NCI-H2107 (cell line): ENCODE data around the gene CYP27C1.
"Not testable (repeated sequence)": the region's sequence is repeated elsewhere in the genome, so short reads cannot be mapped to it uniquely, and the experiment has no call there.

Experiments used
- DNase-seq: peaks from one replicate; lab custom pipeline; 2025; lab: John Stamatoyannopoulos, UW

Gene CYP27C1

DNA sequence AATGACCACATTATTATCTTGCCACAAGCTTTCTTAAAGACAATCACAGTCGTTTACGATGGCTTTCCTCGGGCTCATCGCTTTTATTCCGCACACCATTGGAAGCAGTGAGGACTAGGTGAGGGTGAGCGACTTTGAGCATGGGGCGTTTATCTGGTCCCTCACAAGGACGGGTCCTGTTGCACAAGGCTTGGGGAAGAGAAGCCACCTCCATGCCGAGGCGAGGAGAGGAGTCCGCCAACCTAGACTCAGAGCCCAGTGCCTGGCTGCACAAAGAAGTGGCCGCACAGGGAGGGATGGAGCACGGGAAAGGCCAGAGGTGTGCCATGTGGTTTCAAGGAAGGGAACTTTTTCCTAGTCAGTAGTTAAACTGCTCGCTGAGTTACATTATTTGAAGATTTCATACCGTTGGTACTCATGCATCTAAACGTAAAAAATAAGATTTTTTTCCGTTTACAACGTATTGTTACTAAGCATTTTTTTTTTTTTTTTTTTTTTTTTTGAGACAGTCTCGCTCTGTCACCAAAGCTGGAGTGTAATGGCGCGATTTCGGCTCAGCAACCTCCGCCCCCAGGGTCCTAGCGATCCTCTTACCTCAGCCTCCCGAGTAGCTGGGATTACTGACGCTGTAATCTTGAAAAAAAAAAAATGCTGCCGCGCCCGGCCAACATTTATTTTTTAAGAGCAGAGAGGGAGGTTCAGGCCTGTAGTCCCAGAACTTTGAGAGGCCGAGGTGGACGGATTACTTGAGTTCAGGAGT, 849 bp upstream of the CYP27C1 start:
- DNase-seq, result no peak

- DNase-seq, result no peak
These were observed 678 bp downstream of the CYP27C1 start for GRCh38 chr2:127219171-127220070.

DNA sequence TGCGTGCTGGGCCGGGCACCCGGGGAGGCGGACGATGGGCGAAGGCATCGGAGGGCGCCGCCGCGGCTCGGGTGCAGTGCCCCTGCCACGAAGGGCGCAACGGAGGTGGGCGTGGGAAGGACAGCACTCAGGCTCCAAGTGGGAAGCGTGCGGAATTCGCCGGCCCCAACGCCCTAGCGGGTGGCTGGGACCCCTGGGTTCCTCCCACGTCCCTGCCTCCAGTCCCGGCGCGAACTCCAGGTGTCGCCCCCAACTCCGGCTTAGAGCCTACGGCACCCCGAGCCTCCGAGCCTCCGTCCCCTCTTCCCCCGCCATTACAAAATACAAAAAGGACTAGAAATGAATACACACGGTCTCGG, 1.3 kb downstream of the CYP27C1 start:
- DNase-seq, result no peak

- no peak for DNase-seq
These were observed 2.4 kb downstream of the CYP27C1 start for GRCh38 chr2:127217470-127218325.

GRCh38 chr2:127216593-127216992, 3.5 kb downstream of the CYP27C1 start:
- DNase-seq, result no peak

DNA sequence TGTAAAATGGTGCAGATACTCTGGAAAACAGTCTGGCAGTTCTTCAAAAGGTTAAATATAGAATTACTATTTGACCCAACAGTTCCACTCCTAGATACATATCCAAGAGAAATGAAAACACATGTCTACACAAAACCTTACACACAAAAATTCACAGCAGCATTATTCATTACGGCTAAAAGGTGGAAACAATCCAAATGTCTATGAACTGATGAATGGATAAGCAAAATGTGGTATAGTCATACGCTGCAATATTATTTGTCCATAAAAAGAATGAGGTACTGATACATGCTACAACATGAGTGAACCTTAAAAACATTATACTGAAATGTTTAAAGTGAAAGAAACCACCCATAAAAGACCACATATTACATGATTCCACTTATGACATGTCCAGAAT, 4.0 kb downstream of the CYP27C1 start:
- DNase-seq, result no peak

DNA sequence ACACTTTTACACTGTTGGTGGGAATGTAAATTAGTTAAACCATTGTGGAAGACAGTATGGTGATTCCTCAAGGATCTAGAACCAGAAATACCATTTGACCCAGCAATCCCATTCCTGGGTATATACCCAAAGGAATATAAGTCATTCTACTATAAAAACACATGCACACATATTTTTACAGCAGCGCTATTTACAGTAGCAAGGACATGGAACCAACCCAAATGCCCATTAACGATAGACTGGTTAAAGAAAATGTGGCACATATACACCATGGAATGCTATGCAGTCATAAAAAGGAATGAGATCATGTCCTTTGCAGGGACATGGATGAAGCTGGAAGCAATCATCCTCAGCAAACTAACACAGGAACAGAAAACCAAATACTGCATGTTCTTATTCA, 5.9 kb downstream of the CYP27C1 start:
- not testable (repeated sequence) for DNase-seq

DNA sequence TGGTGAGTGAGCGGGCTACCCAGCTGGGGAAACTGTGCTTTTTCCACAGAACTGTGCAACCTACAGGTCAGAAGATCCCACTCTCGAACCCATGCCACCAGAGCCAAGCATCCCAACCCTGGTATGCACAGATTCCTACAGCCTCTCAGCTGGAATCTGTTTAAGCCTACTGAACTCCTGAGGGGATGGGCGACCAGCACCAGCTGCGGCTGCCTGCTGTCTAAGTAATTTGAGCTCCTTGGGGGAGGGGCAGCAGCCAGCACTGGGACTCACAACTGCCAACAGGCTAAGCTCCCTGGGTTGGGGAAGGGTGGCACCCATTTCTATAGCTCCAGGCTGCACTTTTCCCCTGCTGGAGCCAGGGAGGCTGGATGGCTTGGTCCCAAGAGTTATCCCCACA, 11.8 kb downstream of the CYP27C1 start:
- peak; percentile 75 for DNase-seq

DNA sequence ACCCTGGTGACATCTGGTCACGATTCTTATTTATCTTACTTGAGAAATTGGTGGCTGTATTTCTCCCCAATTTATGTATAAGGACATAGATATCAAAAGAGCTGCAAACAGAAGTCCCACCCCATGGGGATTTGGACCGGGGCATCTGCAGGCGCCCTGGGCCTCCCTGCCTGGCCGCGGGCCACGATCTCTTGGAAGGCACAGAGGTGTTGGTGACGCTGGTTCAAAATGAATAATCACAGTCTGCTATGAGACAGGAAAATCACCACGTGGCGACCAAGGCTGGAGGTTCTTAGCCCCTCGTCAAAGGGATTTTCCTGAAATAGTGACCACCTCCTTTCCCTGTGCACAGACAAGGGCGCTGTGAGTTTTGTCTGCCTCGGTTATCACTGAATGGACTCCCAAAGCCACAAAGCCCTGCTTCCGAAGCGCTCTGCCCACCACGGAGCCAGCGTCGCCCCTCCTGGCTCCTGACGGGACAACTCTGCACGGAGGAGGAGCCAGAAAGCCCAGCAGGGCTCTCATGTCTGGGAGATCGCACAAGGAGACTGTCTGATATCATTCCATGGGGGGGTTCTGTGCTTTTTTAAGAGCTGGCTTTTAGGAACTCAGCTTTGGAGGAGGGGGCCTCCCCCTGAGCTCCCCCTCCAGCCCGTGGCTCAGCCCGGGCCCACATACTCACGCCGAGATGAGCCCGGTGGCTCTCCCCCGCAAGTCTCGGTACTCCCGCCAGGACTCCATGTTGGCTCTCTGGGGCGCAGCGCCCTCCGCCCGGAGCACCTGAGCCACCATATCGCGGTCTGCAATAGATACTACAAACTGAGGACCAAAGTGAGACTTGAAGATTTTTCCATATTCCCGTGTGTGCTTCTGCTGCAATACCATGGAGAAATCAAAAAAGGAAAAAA, 14.6 kb downstream of the CYP27C1 start:
- no peak for DNase-seq

GRCh38 chr2:127201452-127201851, 18.6 kb downstream of the CYP27C1 start:
- DNase-seq, result no peak

- DNase-seq, result no peak
These were observed 19.1 kb downstream of the CYP27C1 start for GRCh38 chr2:127200962-127201361.

DNA sequence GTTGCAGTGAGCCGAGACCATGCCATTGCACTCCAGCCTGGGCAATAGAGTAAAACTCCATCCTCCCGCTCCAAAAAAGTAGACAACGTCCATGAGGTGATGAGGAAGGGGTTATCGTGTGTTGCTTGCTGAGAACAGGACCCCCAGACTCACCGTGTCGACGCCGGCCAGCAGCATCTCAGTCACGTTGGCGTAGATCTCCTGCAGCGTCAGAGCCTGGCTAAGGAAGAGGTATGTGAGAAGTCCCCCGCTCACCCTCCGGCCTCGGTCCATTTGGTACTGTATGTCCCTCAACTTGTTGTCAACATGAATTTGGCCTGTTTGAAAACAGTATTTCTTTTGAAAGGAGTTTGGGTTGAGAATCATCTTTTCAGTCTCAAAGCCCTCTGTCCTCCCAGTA, 20.9 kb downstream of the CYP27C1 start:
- DNase-seq, result no peak

DNA sequence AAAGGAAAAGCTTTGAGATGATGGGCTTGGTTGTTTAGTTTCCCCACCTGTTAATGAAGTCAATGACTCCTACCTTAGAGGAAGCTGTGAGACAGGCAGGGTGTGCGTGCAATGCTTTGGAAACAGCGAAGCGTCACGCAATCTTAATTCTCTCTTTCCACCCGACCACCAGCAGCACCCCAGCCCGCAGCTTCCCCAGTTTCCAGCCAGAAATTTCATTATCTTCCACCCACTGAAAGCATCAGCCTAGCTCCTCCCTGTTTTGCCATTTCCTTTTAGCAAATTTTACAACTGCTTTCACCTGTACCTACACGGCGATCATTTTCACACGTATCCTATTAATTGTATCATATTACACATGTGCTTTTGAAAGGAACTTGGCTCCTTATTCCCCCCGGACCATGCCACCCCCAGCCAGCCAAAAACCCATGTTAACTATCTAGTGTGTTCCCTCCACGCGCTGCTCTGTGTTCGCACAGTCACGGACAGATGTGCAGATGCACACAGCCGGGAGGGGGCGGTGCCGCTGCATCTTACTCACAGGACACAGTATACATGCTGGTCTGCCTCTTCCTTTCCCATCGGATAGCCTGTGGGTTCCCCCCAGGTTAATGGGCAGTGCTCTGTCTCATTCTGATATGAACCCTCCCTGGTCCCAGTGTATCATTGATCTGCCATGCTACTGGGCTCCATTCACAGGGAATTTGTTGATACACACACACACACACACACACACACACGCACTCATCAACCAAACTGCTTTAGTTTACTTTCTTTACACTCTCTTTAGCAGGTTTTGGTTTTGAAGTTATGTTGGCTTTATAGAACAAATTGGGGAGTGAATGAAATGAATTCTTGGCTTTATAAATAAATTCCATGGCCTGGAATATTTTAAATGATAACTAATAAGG, 22.4 kb downstream of the CYP27C1 start:
- peak; percentile 71 for DNase-seq

- DNase-seq, result no peak
These were observed 23.1 kb downstream of the CYP27C1 start for GRCh38 chr2:127196998-127197397.

DNA sequence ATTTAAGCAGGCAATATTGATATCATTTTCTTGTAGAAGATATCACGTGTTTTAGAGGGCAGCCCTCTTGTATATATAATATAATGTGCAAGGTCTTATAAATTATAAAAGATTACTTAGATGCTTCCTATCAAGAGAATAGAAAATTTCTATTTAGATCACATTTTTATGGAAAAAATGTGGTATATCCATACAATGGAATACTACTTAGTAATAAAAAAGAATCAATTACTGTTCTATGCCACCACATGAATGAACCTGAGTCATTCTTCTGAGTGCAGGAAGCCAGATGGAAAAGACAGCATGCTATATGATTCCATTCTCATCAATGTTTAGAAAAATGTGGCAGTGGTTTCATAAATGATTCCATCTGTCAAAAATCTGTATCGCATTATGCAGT, 23.6 kb downstream of the CYP27C1 start:
- DNase-seq, result no peak

DNA sequence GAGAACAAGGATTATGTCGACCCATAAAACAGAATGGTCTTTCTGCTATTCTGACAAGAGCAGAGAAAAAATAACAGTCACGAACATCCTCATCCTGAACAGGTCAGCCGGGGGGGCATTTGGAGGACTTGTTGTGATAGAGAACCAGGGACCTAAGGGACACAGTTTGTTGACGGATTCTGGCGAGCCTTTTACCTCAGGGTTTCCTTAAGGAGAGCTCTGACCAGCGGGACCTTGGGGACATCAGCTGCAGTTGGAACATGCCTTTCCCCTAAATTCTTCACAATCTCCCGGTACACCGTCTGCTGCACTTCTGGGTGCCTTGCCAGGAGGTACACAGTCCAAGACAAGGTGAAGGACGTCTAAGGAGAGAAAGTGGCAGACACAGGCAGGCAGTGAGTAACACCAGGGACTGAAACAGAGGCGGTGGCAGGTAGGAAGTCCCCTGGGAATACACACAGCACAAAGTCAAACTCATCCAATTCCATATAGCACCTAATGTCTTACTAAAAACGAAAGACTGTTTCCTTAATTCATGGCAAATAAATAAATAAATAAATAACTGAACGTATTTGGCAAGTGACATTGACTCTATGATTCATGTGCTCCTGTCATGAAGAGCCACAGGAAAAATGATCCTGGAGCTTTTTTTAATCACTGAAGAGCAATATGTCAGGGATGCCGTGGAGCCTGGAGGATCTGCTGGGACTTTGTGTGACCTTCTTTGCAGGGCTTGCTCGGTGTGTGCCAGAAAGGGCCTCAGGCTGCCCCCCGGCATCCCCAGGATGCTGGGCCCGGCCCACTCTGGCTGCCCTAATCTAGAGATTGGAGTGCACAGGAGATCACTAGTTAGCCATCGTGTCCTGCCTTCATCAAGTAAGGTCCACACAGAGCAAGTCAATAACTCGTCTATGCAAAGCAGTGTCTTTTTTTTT, 24.7 kb downstream of the CYP27C1 start:
- DNase-seq, result no peak

GRCh38 chr2:127194447-127194846, 25.7 kb downstream of the CYP27C1 start:
- DNase-seq, result no peak

DNA sequence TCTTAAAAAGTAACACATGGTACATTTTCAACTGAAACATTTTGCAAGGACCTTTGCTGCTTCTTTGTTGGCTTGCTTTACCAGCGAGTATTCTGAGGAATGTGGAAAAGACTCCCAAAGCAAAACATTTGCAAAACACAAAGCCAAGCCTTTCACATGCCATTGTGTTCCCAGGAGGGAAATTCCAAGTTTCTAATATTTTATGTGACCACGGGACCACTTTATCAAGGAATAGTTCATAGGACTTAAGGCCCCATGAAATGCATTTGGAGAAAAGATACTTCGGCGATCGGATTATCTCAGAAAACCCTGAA, 26.2 kb downstream of the CYP27C1 start:
- no peak for DNase-seq
